Measurements from ENCODE around the gene ZNF777. TPM values are rescaled to one million over a fixed set of nuclear protein-coding genes. Genes with fewer than 3 reads are reported as not detected.

The ZNF777 gene
- polyA plus RNA-seq, 2 of the 4 experiments (the other 2 are of a cell fraction), result 5.4 to 10.5 TPM

GRCh38 chr7:149463500-149464161 lies 2.8 kb upstream of the ZNF777 start:
- Histone ChIP-seq H3K9me3 (peaks cover 16% of the 10 kb centered on the region), H3K4me3 (no peak overlapping the region), H3K27ac (no peak overlapping the region), H3K4me2 (no peak overlapping the region), H3K4me1 (peaks cover 7% of the 10 kb centered on the region)
- WGBS (ENCODE audit: missing lambda C conversion rate), result 67% methylated on average over 1 of the region's 1 CpG
- CTCF ChIA-PET, result interaction anchor here (1.0 kb wide), 1 partner anchor 202 kb away, joined by 4 read pairs; the partner anchor contains the start of gene ZNF783
- POLR2A ChIA-PET, result interaction anchor here (0.7 kb wide), 1 partner anchor 78 kb away, joined by 7 read pairs; no protein-coding TSS in a partner anchor
- no peak for FAIRE-seq
- no peak for TF ChIP-seq ESRRA (IDR thresholded peaks at IDR 0.05; ENCODE audit: borderline replicate concordance, low read length)
- DNase-seq (ENCODE audit: low read depth in 1 of 2, low spot score in 1 of 2), result no peak
- no peak for ATAC-seq

- 85% methylated on average over 9 of the region's 9 CpGs for WGBS (ENCODE audit: missing lambda C conversion rate)
- no peak overlapping the region for H3K4me2 ChIP-seq
- H3K4me3 ChIP-seq, result no peak overlapping the region
- TF ChIP-seq, protein P1, sequence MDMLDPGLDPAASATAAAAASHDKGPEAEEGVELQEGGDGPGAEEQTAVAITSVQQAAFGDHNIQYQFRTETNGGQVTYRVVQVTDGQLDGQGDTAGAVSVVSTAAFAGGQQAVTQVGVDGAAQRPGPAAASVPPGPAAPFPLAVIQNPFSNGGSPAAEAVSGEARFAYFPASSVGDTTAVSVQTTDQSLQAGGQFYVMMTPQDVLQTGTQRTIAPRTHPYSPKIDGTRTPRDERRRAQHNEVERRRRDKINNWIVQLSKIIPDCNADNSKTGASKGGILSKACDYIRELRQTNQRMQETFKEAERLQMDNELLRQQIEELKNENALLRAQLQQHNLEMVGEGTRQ (IDR thresholded peaks at IDR 0.05), result no peak
- TF ChIP-seq PHF8 (IDR thresholded peaks at IDR 0.05; ENCODE audit: borderline replicate concordance, low read depth), result no peak
- TF ChIP-seq, protein P2, sequence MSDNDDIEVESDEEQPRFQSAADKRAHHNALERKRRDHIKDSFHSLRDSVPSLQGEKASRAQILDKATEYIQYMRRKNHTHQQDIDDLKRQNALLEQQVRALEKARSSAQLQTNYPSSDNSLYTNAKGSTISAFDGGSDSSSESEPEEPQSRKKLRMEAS (IDR thresholded peaks at IDR 0.05), result no peak
- TF ChIP-seq EHF (CRISPR knock-in tag; IDR thresholded peaks at IDR 0.05), result no peak
- no peak for TF ChIP-seq RCOR1 (IDR thresholded peaks at IDR 0.05; ENCODE audit: low read depth, low read length)
- no peak for TF ChIP-seq RARB (CRISPR knock-in tag; IDR thresholded peaks at IDR 0.05)
- TF ChIP-seq CBX2 (IDR thresholded peaks at IDR 0.05; ENCODE audit: borderline replicate concordance, low read depth), result no peak
- TF ChIP-seq REST (IDR thresholded peaks at IDR 0.05), result no peak
- TF ChIP-seq FOSB (CRISPR knock-in tag; IDR thresholded peaks at IDR 0.05), result no peak
- no peak for TF ChIP-seq FOXS1 (CRISPR knock-in tag; IDR thresholded peaks at IDR 0.05)
- TF ChIP-seq HOXB5 (CRISPR knock-in tag; IDR thresholded peaks at IDR 0.05), result no peak
- TF ChIP-seq JUNB (IDR thresholded peaks at IDR 0.05), result no peak
- TF ChIP-seq RNF2 (IDR thresholded peaks at IDR 0.05; ENCODE audit: borderline replicate concordance, low read depth), result no peak
- TF ChIP-seq ZFP36 (IDR thresholded peaks at IDR 0.05; ENCODE audit: borderline replicate concordance, partially characterized antibody), result no peak
- no peak for TF ChIP-seq HMGXB4 (CRISPR knock-in tag; IDR thresholded peaks at IDR 0.05; ENCODE audit: borderline replicate concordance)
- TF ChIP-seq TFCP2L1 (CRISPR knock-in tag; IDR thresholded peaks at IDR 0.05), result no peak
- H3K9me3 ChIP-seq, result peaks cover 12% of the 10 kb centered on the region
- DNase-seq (ENCODE audit: low read depth in 1 of 2, low spot score in 1 of 2) (no peak), ATAC-seq (no peak), FAIRE-seq (no peak)
- H3K27ac ChIP-seq, result no peak overlapping the region
- ChIA-PET POLR2A (no interaction called here), CTCF (interaction anchor here (1.4 to 2.7 kb wide), 2 partner anchors 39 kb away, joined by 3 to 8 read pairs; no protein-coding TSS in a partner anchor)
- peaks cover 12% of the 10 kb centered on the region for H3K4me1 ChIP-seq
Observed at GRCh38 chr7:149462101-149462520, 1.2 kb upstream of the ZNF777 start.
